OCI-LY3 (cell line): ENCODE measurements around the gene HARS2.

Source experiments
- CTCF ChIP-seq: fragments of 200-600, 300-600 bp; sonication (generic); IDR thresholded peaks from 2 replicates; pipeline ENCODE4 v1.5.1; 2014; ENCODE audit warnings: antibody characterized with exemption, low read length, low read depth
- EZH2phosphoT487 ChIP-seq: fragments of 200-600 bp; shearing (Covaris generic); IDR thresholded peaks from 2 replicates; pipeline ENCODE4 v1.6.1; 2018; ENCODE audit warnings: antibody characterized with exemption, mixed run types, low read depth

GRCh38 chr5:140642718-140643117 is 48.5 kb upstream of the HARS2 start:
- TF ChIP-seq CTCF (no peak), EZH2phosphoT487 (no peak)
